Right lobe of liver (tissue), 6 donors: Measurements from ENCODE around the gene SCGB1C2. TPM values are rescaled to one million over a fixed set of nuclear protein-coding genes. Genes with fewer than 3 reads are reported as not detected.
A peak's percentile ranks its signal among the peaks of the same experiment; 100 is the strongest.

Experiments
- ATAC-seq, 4 donors: fragments of 200-7000 bp; cut with Tn5 transposase; one replicate each; pipeline ENCODE4 v1.9.1; 2020; ENCODE audit warnings: mild to moderate bottlenecking in 4 of 4, moderate library complexity in 4 of 4
- DNase-seq, 3 donors: peaks; one replicate each; pipeline ENCODE4 v3.0.0-alpha.2; 2020
- H3K27ac ChIP-seq, 3 donors: fragments of 200-600 bp; one replicate each; pipeline ENCODE4 v1.8.0; 2022
- H3K27me3 ChIP-seq, 2 donors: fragments of 200-600 bp; one replicate each; pipeline ENCODE4 v1.8.0; 2022
- H3K36me3 ChIP-seq, 4 donors: fragments of 200-600 bp; sonication (generic) in 1 of 4; one replicate each; pipeline versions ENCODE4 v1.5.1 to v1.8.0; 2017 to 2022; ENCODE audit warnings: control low read depth in 1 of 4
- H3K4me1 ChIP-seq, 4 donors: fragments of 200-600 bp; sonication (generic) in 1 of 4; one replicate each; pipeline versions ENCODE4 v1.5.1 to v1.8.0; 2017 to 2022; ENCODE audit warnings: control low read depth in 1 of 4
- H3K4me3 ChIP-seq, 3 donors: fragments of 200-600 bp; one replicate each; pipeline ENCODE4 v1.8.0; 2022
- H3K9me3 ChIP-seq, 4 donors: fragments of 200-600 bp; sonication (generic) in 1 of 4; one replicate each; pipeline versions ENCODE4 v1.5.1 to v1.8.0; 2017 to 2022; ENCODE audit warnings: control low read depth in 1 of 4
- POLR2A ChIP-seq: fragments of 450-650 bp; IDR thresholded peaks from one replicate; pipeline ENCODE4 v1.6.1; 2017; ENCODE audit warnings: antibody characterized with exemption, mild to moderate bottlenecking
- WGBS: methylation state at CpG from one replicate; pipeline ENCODE4 v1.1.6; 2018; ENCODE audit warnings: low coverage, low lambda C conversion rate; ENCODE audit not compliant: insufficient coverage; ENCODE audit errors: missing lambda C conversion rate; 5-methylcytosine and 5-hydroxymethylcytosine counted together
- intact Hi-C, 2 donors: fragments of 100-400 bp; cut with DNase I; formaldehyde crosslinking; loops; one replicate each; pipeline versions ENCODE4 v1.11.2 to v1.14.1; 2022
- total RNA-seq, 6 experiments: library from RNA; depleted of rRNA in 2 of 6; stranded (reverse); fragments of >200 nt in 2 of 6; fragmentation: NEBNext Ultra II Directional in 3 of 6; extraction: Animal tissue kit (Norgen Biotek cat#: 25700) in 3 of 6; gene quantifications; one replicate each; pipeline versions ENCODE4 v1.1.0 to v1.2.4, GENCODE V29; 2016 to 2023
- TF ChIP-seq, protein P1 (sequence below), 4 donors: fragments of 200-600 bp in 3 of 4; fragments of 450-650 bp in 1 of 4; IDR thresholded peaks; one replicate each; pipeline versions ENCODE4 v1.5.1 to v1.8.0; 2016 to 2022; ENCODE audit warnings: antibody characterized with exemption in 4 of 4, mild to moderate bottlenecking in 2 of 4
- donor health status: DM: no; HTN: yes; CAD: no.
- donor health status: DM: no; HTN: no; CAD: no.
- donor health status: DM: no; HTN: no; CAD: no.
- donor health status: DM: no; HTN: yes; CAD: no.
- donor health status: DM: no; HTN: yes; CAD: no.

Gene SCGB1C2
- total RNA-seq, 6 experiments from 2014 or later, result not detected

DNA sequence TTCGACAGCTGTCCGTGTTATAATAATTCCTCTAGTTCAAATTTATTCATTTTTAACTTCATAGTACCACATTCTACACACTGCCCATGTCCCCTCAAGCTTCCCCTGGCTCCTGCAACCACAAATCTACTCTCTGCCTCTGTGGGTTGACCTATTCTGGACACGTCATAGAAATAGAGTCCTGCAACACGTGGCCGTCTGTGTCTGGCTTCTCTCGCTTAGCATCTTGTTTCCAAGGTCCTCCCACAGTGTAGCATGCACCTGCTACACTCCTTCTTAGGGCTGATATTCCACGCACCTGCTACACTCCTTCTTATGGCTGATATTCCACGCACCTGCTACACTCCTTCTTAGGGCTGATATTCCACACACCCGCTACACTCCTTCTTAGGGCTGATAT is 16.5 kb downstream of the SCGB1C2 start:
- intact Hi-C loops, result no loop called here
- Histone ChIP-seq H3K4me3 (no peak overlapping the region), H3K4me1 (peaks cover 0 to 5% (median 0%) of the 10 kb centered on the region in 4 donors), H3K9me3 (no peaks in the 10 kb centered on the region), H3K36me3 (no peaks in the 10 kb centered on the region), H3K27me3 (no peaks in the 10 kb centered on the region), H3K27ac (no peak overlapping the region)
- no peak for TF ChIP-seq POLR2A
- TF ChIP-seq, protein P1, sequence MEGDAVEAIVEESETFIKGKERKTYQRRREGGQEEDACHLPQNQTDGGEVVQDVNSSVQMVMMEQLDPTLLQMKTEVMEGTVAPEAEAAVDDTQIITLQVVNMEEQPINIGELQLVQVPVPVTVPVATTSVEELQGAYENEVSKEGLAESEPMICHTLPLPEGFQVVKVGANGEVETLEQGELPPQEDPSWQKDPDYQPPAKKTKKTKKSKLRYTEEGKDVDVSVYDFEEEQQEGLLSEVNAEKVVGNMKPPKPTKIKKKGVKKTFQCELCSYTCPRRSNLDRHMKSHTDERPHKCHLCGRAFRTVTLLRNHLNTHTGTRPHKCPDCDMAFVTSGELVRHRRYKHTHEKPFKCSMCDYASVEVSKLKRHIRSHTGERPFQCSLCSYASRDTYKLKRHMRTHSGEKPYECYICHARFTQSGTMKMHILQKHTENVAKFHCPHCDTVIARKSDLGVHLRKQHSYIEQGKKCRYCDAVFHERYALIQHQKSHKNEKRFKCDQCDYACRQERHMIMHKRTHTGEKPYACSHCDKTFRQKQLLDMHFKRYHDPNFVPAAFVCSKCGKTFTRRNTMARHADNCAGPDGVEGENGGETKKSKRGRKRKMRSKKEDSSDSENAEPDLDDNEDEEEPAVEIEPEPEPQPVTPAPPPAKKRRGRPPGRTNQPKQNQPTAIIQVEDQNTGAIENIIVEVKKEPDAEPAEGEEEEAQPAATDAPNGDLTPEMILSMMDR (IDR thresholded peaks at IDR 0.05), result no peak
- ATAC-seq (no peak), DNase-seq (peak in 2 of 3 donors; percentile 11 to 20)
- WGBS, result 84% methylated on average over 9 of the region's 9 CpGs

DNA sequence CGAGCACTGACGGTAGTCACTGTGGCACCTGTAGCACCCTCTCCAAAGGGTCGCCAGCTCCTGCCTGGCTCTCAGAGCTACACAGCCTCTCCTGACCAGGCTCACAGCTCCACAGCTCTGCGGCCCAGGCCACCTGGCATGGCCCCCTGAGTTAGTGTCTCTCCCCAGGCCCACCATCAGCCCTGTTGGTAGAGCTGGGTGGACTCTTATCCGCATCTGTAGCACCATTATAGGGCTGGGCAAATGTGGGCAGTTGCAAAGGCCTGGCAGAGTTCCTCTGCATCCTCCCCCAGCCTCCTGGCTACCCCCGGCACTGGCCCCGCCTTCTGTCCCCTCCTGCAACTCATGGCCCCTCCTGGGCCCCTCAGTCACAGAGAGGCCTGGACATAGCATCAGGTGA is 18.2 kb downstream of the SCGB1C2 start:
- 100% methylated on average over 1 of the region's 7 CpGs for WGBS
- peaks cover 0 to 5% (median 0%) of the 10 kb centered on the region in 4 donors for H3K4me1 ChIP-seq
- H3K4me3 ChIP-seq, result no peak overlapping the region
- intact Hi-C loops, result no loop called here
- no peaks in the 10 kb centered on the region for H3K9me3 ChIP-seq
- TF ChIP-seq, protein P1 (IDR thresholded peaks at IDR 0.05), result no peak
- TF ChIP-seq POLR2A, result no peak
- ATAC-seq (no peak), DNase-seq (peak in 2 of 3 donors; percentile 28 to 38)
- H3K27ac ChIP-seq, result no peak overlapping the region
- no peaks in the 10 kb centered on the region for H3K27me3 ChIP-seq
- H3K36me3 ChIP-seq, result no peaks in the 10 kb centered on the region

DNA sequence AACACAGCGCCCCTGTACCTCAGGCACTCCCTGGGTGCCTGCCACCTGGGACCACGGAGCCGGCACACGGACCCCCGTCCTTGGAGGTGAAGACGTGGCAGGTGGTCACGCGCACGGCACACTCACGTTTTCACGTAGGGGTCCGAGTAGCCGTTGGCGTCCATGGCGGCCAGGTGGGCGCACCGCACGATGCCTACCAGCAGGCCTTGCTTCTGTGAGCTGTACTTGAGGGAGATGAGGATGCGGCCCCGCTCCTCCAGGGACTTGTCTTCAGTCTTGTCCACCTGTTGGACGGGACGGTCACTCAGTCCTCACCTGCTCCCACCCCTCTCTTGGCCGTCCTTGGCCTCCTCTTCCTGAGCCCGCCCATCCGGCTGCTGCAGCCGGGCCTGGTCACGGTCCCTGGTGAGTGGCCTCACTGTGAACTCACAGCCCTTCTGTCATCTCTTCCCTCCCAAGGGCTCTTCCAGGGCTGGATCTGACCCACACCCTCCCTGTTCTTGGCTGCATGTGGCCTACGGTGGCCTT is 18.8 kb downstream of the SCGB1C2 start:
- no CpG with 5 or more reads among the region's 28 CpGs for WGBS
- DNase-seq, result peak in 2 of 3 donors; percentile 18 to 51
- H3K4me3 ChIP-seq, result no peak overlapping the region

DNA sequence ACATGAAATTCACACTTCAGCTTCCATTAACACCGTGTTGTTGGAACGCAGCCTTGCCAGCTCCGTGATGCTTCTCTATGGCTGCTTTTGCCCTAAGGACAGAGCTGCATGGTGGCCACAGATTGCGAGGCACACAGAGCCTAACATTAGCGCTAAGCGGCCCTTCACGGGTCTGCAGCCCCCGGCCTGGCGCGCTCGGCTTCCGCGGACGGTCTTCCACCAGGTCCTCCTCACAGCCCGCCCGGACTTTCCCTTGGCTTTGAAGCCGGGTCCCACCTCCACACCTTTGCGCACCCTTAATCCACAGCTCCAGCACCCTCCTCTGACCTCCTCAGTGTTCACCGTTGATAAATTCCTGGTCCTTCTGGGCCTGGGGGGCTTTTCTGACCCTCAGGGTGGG is 19.6 kb downstream of the SCGB1C2 start:
- TF ChIP-seq, protein P1 (IDR thresholded peaks at IDR 0.05), result no peak
- no peaks in the 10 kb centered on the region for H3K9me3 ChIP-seq
- no peaks in the 10 kb centered on the region for H3K4me1 ChIP-seq
- H3K27ac ChIP-seq, result no peak overlapping the region
- no peak for ATAC-seq
- H3K36me3 ChIP-seq, result no peaks in the 10 kb centered on the region
- H3K27me3 ChIP-seq, result no peaks in the 10 kb centered on the region
- peak in 2 of 3 donors; percentile 10 to 41 for DNase-seq
- WGBS, result 83% methylated on average over 6 of the region's 19 CpGs
- intact Hi-C loops, result no loop called here
- no peak overlapping the region for H3K4me3 ChIP-seq

More for the DNA sequence above, 18.8 kb downstream of the SCGB1C2 start:
- Histone ChIP-seq H3K36me3 (no peaks in the 10 kb centered on the region), H3K4me1 (peaks cover 0 to 4% (median 0%) of the 10 kb centered on the region in 4 donors), H3K27me3 (no peaks in the 10 kb centered on the region), H3K27ac (no peak overlapping the region), H3K9me3 (no peaks in the 10 kb centered on the region)
- TF ChIP-seq, protein P1 (IDR thresholded peaks at IDR 0.05), result no peak
- TF ChIP-seq POLR2A, result no peak
- intact Hi-C loops, result no loop called here
- peak in 1 of 4 donors; percentile 4 for ATAC-seq

DNA sequence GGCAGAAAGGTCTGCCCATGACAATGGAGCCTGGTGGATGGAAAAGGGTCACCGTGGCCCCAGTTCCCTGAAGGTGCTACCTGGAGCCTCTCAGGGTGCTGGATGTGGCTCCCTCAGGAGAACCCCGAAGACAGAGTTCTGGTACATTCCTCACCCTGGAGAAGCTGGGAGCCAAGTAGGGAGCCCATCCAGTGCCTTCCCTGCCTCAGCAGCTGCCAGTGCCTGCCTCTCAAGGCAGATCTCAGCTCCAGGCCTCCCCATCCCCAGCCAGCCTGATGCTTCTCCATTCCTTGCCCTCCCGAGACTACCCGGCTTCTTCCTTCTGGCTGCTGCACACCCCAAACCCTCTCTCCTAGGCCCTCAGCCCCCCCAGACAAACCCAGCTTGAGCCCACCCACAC is 20.5 kb downstream of the SCGB1C2 start:
- ATAC-seq, result no peak
- H3K9me3 ChIP-seq, result no peaks in the 10 kb centered on the region
- 94% methylated on average over 2 of the region's 4 CpGs for WGBS

More for the DNA sequence above, 20.5 kb downstream of the SCGB1C2 start:
- no peak for DNase-seq
- Histone ChIP-seq H3K27me3 (no peaks in the 10 kb centered on the region), H3K27ac (no peak overlapping the region), H3K36me3 (no peaks in the 10 kb centered on the region), H3K4me1 (no peaks in the 10 kb centered on the region), H3K4me3 (no peak overlapping the region)
- intact Hi-C loops, result no loop called here
- TF ChIP-seq POLR2A, result no peak
- TF ChIP-seq, protein P1 (IDR thresholded peaks at IDR 0.05), result no peak
